ENCODE results near the gene FAM161A. TPM values are rescaled to one million over a fixed set of nuclear protein-coding genes. Genes with fewer than 3 reads are reported as not detected.

FAM161A gene
- total RNA-seq, 1 donor from 2014 or later: 3.8 TPM

- no peak for DNase-seq (ENCODE audit: low spot score)
Observed at GRCh38 chr2:61786876-61787275, 67.0 kb downstream of the FAM161A start.

DNA sequence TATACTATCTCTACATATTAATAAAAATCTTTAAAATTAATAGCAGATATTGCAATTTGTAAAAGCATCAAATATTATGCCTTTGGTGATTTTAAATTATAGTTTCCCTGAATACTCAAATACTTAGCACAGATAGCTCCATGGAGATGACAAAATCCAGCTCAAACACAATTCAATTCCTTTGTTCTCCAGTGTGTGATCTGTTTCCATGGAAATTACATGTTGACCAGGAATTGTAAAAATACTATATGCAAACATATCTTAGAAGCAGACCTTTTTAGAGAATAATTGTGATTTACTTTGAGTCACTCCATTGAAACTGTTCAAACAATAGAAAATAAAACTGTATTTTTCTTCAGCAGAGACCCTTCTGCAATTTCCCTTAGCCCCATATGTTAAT is 68.3 kb downstream of the FAM161A start:
- no peak for DNase-seq (ENCODE audit: low spot score)

DNA sequence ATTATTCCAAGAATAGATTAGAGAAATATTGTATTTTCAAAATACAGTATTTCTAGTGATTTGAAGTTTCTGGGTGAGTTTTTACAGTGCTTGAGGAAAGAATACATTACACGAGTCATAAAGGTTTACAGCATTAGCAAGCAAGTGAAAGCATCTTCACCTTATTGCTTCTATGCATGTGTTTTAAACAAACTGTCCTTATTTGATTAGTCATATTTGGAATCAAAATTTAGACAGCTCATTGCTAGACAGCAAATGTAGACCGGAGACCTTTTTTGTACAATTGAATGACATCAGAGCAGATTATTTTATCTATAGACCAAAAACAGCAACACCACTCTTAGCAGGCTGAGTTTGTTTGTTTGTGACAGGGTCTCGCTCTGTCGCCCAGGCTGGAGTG is 69.2 kb downstream of the FAM161A start:
- DNase-seq (ENCODE audit: low spot score): no peak

GRCh38 chr2:61775956-61776570 is 77.8 kb downstream of the FAM161A start:
- no peak for DNase-seq (ENCODE audit: low spot score)

Other genes with a start within 250 kb of the FAM161A start
- 114 TPM for gene CCT4, start 34.6 kb upstream of the FAM161A start, total RNA-seq
- gene COMMD1, start 51.6 kb upstream of the FAM161A start, total RNA-seq: 35.0 TPM